ENCODE data around the gene SRR.

SRR gene

GRCh38 chr17:2266865-2267228 lies 36.9 kb upstream of the SRR start:
- no peak overlapping the region for H3K27ac ChIP-seq
- TF ChIP-seq, protein P1, sequence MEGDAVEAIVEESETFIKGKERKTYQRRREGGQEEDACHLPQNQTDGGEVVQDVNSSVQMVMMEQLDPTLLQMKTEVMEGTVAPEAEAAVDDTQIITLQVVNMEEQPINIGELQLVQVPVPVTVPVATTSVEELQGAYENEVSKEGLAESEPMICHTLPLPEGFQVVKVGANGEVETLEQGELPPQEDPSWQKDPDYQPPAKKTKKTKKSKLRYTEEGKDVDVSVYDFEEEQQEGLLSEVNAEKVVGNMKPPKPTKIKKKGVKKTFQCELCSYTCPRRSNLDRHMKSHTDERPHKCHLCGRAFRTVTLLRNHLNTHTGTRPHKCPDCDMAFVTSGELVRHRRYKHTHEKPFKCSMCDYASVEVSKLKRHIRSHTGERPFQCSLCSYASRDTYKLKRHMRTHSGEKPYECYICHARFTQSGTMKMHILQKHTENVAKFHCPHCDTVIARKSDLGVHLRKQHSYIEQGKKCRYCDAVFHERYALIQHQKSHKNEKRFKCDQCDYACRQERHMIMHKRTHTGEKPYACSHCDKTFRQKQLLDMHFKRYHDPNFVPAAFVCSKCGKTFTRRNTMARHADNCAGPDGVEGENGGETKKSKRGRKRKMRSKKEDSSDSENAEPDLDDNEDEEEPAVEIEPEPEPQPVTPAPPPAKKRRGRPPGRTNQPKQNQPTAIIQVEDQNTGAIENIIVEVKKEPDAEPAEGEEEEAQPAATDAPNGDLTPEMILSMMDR (conservative IDR thresholded peaks at IDR 0.05), result no peak
- no peak for TF ChIP-seq ZFX (IDR thresholded peaks at IDR 0.05)

DNA sequence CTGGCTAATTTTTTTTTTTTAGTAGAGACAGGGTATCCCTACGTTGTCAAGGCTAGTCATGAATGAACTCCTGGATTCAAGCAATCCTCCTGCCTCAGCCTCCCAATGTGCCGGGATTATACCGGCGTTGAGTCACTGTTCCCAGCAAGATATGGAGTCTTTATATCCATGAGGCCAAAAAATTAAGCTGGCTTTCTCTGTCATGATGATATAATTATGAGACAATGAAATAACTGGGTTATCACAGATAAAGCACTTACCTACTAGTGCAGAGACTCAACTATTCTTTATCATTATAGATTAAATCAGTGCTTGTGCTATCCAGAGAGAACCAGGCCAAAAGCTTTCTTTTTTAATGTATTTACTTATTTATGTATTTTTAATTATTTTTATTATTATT lies 36.4 kb upstream of the SRR start:
- no peak overlapping the region for H3K27ac ChIP-seq
- TF ChIP-seq ZFX (IDR thresholded peaks at IDR 0.05), result no peak
- TF ChIP-seq, protein P1 (conservative IDR thresholded peaks at IDR 0.05), result no peak

DNA sequence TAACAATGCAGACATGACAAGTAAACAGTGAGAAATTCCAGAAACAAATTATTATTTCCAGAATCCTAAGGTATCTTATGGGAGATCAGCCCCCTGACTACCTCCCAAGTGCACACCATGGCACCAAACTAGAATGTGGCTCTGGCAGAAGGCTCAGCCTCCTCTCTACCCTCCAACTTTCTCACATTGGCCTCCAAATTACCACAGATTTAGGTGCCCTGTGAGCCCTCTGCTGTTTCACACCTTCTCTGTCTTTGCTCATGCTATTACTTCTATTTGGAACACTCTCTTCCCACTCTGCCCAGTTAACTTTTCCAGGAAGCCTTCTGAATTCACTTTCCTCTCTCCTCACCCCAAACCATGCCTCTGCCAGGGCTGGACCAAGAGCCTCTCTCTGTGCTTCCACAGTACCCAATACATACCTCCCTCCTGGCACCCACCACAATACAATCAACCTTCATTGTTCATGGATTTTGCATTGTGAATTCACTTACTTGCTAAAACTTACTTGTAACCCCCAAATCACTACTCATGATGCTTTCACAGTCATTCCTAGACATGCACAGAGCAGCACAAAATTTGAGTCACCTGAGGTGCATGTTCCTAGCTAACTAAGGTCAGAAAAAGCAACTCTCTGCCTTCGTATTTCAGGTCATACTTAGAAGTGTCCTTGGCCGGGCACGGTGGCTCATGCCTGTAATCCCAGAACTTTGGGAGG lies 31.6 kb upstream of the SRR start:
- H3K27ac ChIP-seq, result no peak overlapping the region
- TF ChIP-seq, protein P1 (conservative IDR thresholded peaks at IDR 0.05), result no peak
- no peak for TF ChIP-seq ZFX (IDR thresholded peaks at IDR 0.05)

DNA sequence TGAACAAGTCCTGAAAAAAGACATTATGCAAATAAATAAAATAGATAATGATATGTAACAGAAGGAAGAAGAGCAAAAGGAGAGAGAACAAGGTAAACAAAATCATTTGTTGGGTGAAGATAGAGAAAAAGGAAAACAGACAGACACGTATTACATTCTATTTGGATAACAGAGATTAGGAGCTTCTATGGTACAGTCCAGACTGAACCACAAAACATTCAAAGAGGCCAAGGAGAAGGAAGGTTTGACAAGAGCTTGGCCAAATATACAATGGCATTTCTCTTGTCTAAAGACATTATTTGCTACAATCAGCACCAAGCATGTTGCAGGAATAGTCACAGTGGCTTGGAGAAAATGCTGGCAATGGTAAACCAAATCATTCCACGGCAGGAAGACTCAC lies 29.3 kb upstream of the SRR start:
- no peak for TF ChIP-seq ZFX (IDR thresholded peaks at IDR 0.05)
- TF ChIP-seq, protein P1 (conservative IDR thresholded peaks at IDR 0.05), result no peak

DNA sequence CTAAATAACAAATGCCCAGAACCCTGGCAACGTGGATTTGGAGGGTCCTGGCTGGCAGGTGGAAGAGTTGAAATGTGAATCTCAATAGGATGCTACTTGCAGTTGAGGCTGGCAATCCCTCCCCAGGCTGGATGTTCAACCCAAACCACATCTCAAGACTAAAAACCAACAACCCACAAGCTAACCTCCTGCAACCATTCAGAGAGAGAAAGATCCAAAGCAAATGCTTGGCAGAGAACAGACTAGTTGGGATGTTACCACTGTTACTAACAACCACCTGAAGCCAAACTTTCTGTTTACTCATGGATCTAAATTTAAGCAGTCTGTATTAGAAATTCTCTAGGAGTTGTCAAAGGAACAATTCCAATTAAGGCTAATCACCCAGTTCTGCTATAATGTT lies 28.0 kb upstream of the SRR start:
- H3K27ac ChIP-seq, result no peak overlapping the region
- TF ChIP-seq ZFX (IDR thresholded peaks at IDR 0.05), result no peak
- TF ChIP-seq, protein P1 (conservative IDR thresholded peaks at IDR 0.05), result no peak

More for the DNA sequence above, 29.3 kb upstream of the SRR start:
- H3K27ac ChIP-seq, result no peak overlapping the region

GRCh38 chr17:2277429-2278170 lies 26.1 kb upstream of the SRR start:
- TF ChIP-seq, protein P1 (conservative IDR thresholded peaks at IDR 0.05), result no peak
- TF ChIP-seq ZFX (IDR thresholded peaks at IDR 0.05), result no peak
- H3K27ac ChIP-seq, result no peak overlapping the region

DNA sequence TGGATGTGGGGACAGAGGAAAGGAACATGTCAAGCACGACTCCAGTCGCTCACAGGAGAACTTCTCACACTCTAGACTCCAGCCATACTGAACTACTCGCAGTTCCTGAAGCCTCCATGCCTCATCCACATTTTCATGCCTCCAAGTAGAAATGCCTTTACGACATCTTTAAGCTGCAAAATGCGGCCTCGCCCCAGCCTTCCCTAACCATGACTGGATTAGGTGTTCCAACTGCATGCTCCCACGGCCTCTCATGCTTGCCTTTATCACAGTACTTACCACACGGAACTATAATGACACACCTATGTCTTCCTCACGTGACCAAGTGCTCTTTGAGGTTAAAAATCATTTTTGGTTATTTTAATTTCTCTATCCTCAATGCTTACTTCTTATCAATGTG lies 24.0 kb upstream of the SRR start:
- no peak overlapping the region for H3K27ac ChIP-seq
- TF ChIP-seq, protein P1 (conservative IDR thresholded peaks at IDR 0.05), result no peak
- no peak for TF ChIP-seq ZFX (IDR thresholded peaks at IDR 0.05)
